ENCODE data around the gene OR2C3.

DNA sequence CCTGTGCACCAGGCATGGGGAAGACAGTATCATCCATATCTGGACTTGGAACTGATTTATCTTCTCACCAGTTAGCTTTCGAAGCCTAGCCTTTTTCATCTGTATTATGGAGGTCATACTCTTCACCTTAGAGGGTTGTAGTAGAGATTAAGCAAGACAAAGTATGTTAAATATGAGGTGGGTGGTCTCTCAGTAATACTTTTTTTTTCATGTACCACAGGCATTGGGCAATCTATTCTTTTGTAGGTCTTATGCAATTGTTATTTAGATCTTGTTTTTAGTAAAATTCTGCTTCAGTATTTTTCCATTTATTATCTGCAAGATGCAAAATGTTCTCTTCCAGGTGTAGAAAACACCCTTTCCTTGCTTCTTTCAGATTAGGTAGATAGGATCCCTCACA is 43.1 kb downstream of the OR2C3 start:
- TF ChIP-seq, protein P1, sequence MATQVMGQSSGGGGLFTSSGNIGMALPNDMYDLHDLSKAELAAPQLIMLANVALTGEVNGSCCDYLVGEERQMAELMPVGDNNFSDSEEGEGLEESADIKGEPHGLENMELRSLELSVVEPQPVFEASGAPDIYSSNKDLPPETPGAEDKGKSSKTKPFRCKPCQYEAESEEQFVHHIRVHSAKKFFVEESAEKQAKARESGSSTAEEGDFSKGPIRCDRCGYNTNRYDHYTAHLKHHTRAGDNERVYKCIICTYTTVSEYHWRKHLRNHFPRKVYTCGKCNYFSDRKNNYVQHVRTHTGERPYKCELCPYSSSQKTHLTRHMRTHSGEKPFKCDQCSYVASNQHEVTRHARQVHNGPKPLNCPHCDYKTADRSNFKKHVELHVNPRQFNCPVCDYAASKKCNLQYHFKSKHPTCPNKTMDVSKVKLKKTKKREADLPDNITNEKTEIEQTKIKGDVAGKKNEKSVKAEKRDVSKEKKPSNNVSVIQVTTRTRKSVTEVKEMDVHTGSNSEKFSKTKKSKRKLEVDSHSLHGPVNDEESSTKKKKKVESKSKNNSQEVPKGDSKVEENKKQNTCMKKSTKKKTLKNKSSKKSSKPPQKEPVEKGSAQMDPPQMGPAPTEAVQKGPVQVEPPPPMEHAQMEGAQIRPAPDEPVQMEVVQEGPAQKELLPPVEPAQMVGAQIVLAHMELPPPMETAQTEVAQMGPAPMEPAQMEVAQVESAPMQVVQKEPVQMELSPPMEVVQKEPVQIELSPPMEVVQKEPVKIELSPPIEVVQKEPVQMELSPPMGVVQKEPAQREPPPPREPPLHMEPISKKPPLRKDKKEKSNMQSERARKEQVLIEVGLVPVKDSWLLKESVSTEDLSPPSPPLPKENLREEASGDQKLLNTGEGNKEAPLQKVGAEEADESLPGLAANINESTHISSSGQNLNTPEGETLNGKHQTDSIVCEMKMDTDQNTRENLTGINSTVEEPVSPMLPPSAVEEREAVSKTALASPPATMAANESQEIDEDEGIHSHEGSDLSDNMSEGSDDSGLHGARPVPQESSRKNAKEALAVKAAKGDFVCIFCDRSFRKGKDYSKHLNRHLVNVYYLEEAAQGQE (tag by site-specific recombination; IDR thresholded peaks at IDR 0.05): no peak
- TF ChIP-seq ZNF837 (tag by site-specific recombination; IDR thresholded peaks at IDR 0.05) (no peak), ZNF555 (tag by site-specific recombination; conservative IDR thresholded peaks at IDR 0.05) (no peak), ZNF132 (tag by site-specific recombination; IDR thresholded peaks at IDR 0.05; ENCODE audit: borderline replicate concordance) (no peak), GLIS2 (tag by site-specific recombination; IDR thresholded peaks at IDR 0.05) (no peak)
- TF ChIP-seq, protein P2, sequence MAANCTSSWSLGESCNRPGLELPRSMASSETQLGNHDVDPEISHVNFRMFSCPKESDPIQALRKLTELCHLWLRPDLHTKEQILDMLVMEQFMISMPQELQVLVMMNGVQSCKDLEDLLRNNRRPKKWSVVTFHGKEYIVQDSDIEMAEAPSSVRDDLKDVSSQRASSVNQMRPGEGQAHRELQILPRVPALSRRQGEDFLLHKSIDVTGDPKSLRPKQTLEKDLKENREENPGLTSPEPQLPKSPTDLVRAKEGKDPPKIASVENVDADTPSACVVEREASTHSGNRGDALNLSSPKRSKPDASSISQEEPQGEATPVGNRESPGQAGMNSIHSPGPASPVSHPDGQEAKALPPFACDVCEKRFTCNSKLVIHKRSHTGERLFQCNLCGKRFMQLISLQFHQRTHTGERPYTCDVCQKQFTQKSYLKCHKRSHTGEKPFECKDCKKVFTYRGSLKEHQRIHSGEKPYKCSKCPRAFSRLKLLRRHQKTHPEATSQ (tag by site-specific recombination; IDR thresholded peaks at IDR 0.05): no peak
- TF ChIP-seq, protein P3, sequence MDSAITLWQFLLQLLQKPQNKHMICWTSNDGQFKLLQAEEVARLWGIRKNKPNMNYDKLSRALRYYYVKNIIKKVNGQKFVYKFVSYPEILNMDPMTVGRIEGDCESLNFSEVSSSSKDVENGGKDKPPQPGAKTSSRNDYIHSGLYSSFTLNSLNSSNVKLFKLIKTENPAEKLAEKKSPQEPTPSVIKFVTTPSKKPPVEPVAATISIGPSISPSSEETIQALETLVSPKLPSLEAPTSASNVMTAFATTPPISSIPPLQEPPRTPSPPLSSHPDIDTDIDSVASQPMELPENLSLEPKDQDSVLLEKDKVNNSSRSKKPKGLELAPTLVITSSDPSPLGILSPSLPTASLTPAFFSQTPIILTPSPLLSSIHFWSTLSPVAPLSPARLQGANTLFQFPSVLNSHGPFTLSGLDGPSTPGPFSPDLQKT (IDR thresholded peaks at IDR 0.05; ENCODE audit: borderline replicate concordance, low read depth, low read length): no peak
- TF ChIP-seq, protein P4, sequence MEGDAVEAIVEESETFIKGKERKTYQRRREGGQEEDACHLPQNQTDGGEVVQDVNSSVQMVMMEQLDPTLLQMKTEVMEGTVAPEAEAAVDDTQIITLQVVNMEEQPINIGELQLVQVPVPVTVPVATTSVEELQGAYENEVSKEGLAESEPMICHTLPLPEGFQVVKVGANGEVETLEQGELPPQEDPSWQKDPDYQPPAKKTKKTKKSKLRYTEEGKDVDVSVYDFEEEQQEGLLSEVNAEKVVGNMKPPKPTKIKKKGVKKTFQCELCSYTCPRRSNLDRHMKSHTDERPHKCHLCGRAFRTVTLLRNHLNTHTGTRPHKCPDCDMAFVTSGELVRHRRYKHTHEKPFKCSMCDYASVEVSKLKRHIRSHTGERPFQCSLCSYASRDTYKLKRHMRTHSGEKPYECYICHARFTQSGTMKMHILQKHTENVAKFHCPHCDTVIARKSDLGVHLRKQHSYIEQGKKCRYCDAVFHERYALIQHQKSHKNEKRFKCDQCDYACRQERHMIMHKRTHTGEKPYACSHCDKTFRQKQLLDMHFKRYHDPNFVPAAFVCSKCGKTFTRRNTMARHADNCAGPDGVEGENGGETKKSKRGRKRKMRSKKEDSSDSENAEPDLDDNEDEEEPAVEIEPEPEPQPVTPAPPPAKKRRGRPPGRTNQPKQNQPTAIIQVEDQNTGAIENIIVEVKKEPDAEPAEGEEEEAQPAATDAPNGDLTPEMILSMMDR (tag by site-specific recombination; IDR thresholded peaks at IDR 0.05): no peak
- TF ChIP-seq, protein P5, sequence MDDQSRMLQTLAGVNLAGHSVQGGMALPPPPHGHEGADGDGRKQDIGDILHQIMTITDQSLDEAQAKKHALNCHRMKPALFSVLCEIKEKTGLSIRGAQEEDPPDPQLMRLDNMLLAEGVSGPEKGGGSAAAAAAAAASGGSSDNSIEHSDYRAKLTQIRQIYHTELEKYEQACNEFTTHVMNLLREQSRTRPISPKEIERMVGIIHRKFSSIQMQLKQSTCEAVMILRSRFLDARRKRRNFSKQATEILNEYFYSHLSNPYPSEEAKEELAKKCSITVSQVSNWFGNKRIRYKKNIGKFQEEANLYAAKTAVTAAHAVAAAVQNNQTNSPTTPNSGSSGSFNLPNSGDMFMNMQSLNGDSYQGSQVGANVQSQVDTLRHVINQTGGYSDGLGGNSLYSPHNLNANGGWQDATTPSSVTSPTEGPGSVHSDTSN (CRISPR knock-in tag; IDR thresholded peaks at IDR 0.05): no peak

Measured in HEK293 (cell line).